GM18526 (cell line): ENCODE measurements around the gene MYO15A.
A peak's percentile ranks its signal among the peaks of the same experiment; 100 is the strongest.

Experiments
- POLR2A ChIP-seq: IDR thresholded peaks from 3 replicates; pipeline ENCODE4 v1.6.1; 2011; ENCODE audit not compliant: insufficient read length; ENCODE audit errors: extremely low read depth

Gene MYO15A

DNA sequence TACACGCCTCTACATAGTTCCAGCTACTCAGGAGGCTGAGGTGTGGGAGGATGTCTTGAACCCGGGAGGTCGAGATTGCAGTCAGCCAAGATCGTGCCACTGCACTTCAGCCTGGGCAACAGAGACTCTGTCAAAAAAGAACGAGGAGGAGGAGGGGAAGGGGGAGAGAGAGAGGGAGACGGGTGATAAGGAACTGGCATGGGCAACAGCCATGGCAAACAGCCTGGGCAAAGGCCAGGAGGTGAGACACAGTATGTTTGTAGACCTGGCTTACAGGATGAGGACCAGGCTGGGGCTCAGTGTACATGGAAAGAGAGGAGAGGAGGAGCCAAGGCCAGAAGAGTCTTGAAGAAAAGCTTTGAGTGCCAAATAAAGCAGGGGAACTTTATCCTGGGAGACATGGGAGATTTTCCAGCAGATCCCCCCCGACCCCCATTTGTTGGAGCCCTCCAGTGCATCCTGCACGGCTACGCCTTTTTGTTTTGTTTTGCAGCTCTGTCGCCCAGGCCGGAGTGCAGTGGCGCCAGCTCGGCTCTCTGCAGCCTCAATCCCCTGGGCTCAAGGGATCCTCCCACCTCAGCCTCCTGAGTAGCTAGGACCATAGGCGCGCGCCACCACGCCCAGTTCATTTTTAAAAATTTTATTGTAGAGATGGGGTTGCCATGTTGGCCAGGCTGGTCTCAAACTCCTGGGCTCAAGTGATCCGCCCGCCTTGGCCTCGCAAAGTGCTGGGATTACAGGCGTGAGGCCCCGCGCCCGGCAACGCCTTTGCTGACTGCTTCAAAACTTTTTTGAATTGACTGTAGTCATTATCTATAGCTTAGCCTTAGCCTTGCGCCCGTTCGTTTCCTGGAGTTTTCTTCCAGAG lies 73.8 kb downstream of the MYO15A start:
- no peak for TF ChIP-seq POLR2A

DNA sequence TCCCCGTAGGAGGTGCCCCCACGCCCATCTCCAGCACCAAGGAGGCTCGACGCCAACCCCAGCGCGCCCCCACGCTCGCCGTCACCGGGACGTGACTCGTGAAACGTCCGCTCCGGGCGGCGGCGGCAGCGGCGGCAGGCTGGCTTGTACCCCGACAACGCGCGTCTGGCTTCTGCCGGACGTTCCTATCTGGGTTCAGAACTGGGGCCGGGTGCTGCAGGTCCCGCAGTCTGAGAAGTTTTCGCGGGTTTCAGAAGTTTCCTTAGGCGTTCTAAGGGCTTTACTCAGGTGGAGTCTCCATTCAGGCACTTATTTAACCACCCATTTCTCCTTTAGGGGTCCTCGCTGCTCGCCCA lies 74.4 kb downstream of the MYO15A start:
- TF ChIP-seq POLR2A = peak; percentile 73

DNA sequence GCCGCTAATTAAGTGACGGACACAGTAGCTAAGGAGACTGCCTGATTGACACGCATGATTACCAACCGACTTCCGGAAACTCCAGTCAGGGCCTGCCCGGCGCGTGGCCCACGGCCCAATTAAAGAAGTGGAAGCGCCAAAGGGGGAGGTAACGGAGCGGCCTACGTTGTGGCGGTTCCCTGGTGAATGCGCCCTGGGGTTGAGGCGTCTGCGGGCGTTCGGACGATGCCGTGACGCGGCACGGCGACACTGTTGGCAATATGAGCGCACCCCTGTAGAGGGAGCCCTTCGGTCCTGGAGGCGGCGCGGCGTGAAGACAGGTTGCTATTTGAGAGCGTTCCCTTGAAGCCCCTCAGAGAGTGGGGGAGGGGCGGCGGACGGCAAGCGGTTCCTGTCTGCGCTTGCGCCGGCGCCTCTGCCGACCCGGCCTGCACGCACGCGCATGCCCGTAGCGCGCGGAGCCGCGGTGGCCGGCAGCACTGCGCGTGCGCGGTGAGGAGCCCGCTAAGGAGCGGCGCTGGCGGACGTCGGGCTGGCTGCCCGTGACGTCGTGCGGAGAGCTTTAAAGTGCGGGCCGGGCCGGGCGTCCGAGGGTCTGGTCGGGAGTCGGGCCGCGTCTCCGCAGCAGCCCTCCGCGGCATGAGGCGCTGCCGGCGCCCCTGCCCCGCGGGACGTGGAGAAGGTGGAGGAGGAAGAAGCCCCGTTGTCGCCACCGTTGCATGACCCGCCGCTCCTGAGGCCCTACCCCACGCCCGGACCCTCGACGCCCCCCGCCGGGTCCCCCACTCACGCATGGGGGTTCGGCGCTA lies 75.0 kb downstream of the MYO15A start, which contains the start of gene ALKBH5:
TSS of gene ALKBH5 (plus strand) at position 495 of the 809 bp plus-strand sequence. CDS start 416 bp downstream, outside the sequence.
- TF ChIP-seq POLR2A = peak; percentile 63

DNA sequence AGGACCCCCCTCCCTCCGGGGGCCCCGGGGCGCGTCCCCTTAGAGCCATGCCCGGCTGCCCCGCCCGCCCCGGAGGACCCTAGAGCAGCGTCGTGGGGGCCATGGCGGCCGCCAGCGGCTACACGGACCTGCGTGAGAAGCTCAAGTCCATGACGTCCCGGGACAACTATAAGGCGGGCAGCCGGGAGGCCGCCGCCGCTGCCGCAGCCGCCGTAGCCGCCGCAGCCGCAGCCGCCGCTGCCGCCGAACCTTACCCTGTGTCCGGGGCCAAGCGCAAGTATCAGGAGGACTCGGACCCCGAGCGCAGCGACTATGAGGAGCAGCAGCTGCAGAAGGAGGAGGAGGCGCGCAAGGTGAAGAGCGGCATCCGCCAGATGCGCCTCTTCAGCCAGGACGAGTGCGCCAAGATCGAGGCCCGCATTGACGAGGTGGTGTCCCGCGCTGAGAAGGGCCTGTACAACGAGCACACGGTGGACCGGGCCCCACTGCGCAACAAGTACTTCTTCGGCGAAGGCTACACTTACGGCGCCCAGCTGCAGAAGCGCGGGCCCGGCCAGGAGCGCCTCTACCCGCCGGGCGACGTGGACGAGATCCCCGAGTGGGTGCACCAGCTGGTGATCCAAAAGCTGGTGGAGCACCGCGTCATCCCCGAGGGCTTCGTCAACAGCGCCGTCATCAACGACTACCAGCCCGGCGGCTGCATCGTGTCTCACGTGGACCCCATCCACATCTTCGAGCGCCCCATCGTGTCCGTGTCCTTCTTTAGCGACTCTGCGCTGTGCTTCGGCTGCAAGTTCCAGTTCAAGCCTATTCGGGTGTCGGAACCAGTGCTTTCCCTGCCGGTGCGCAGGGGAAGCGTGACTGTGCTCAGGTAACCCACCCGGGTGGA lies 75.8 kb downstream of the MYO15A start:
- TF ChIP-seq POLR2A = no peak

DNA sequence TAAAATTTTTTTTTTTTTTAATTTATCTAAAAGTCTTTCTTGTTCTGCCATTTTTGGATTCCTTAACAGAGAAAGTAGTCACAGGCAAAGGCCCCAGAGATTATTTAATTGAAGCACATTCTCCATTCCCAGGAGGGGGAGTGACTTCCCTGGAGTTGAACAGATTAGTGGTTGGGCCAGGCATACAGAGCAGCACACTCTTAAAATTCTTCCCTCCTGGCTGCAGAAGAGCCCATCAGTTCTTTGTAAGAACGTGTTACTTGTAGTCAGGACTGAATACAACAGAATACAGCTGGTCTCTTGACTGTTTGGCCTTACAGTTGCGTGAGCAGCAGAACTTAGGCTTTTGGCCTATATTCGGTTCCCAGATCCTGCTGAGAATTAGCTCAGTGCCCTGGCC lies 76.8 kb downstream of the MYO15A start:
- TF ChIP-seq POLR2A = no peak

DNA sequence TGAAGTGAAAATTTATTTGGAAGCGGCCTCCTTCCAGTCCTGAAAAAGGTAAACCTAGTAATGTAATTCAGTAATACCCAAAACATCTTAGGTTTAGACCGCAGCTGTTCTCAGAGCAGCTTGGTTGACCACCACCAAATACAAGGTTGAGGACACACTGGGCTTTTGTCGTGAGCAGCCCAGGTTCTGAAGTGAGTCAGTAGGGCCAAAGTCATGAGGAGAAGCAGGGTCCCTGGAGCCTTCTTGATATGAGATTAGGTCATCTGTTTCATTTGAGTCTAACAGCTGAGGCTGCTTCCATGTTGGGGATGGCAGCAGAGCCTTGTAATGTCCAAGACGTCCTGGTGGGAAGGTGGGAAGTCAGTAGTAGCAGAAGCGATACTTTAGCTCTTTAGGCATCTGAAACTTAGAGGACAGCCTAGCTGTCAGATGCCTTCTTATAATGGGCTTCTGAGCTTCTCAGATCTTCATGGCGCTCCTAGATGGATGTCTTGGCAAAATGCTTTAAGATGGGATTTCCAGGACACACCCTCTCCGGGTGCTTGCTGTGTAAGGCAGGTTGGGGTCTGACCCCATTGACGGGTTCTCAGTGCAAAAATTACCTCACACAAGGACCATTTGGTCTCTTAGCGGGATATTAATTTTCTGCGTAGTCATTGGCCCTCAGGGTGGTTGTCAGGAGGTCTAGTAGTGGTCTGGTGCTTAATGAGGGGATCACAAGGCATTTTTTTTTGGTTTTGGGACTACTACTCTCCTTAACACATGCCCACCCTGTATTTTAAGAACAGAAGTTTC lies 77.5 kb downstream of the MYO15A start:
- TF ChIP-seq POLR2A = no peak

DNA sequence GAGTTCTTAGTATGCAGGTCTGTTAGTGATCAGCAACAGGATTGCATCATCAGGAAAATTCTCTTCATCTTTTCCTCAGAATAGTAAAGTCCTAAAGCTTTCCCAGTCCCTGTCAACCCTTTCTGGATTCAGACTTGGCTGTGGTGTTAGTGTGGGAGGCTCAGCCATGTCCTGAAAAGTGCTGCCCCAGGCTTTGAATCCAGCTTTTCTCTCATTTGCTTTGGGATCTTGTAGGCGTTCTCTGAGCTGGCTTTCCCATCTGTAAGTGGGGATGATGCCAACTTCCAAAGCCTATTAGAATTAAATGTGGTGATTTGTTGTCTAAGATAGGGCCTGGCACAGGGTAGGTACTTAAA lies 78.0 kb downstream of the MYO15A start:
- TF ChIP-seq POLR2A = no peak

DNA sequence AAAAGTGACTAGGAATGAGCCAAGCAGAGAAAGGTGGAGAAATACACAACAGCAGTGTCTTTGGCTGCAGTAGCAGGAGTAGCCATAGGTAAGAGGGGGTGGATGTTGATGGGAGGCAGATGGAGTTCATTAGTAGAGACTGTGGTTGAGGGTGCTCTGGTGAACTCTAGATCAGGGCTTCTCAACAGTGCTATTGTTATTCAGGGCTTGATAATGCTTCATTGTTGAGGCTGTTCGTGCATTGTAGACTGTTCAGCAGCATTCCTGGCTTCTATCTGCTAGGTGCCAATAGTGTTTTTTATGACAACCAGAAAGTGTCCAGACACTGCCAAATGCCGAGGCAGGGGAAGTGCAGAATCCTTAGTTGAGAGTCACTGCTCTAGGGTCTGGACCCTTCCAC lies 78.7 kb downstream of the MYO15A start:
- TF ChIP-seq POLR2A = no peak

DNA sequence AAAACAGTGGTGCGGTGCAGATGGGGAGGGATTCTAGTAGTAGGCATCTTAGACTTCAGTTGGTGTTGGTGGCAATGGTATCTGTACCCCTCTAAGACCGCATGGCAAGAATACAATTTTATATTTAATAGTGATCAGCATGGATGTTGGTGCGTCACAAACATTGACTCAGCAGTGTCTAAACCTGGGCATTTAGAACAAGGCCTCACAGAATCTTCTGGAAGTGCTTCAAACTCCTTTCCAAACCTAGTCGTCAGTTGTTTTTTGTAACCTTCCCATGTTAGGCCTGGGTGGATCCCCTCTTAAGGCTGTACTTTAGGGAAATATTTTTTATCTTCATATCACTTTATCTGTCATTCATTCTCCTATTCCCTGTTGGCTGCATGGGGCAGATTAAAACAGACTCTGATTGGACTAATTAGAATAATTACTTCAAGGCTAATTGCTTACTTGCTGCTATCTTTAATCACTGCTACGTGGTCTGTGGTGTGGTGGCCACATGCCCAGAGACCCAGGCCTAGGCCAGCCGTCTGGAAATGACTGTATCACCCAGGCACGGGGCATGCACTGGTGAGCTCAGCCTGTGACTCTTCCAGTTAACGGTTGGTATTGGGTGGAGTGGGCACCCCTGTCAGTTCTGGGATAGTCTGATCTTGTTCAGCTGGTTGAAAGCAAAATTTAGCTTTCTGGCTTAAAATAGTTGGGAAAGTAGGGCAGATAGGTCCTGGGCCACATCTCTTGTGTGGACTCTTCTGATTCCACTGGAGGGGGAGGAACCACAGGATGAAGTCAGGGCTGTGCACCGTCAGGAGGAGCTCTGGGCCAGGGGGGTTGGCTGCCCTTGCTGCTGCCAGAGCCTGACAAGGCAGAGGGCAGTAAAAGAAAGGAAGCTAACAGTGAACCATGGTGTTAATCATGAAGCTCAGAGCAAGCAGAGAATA lies 79.5 kb downstream of the MYO15A start:
- TF ChIP-seq POLR2A = no peak

DNA sequence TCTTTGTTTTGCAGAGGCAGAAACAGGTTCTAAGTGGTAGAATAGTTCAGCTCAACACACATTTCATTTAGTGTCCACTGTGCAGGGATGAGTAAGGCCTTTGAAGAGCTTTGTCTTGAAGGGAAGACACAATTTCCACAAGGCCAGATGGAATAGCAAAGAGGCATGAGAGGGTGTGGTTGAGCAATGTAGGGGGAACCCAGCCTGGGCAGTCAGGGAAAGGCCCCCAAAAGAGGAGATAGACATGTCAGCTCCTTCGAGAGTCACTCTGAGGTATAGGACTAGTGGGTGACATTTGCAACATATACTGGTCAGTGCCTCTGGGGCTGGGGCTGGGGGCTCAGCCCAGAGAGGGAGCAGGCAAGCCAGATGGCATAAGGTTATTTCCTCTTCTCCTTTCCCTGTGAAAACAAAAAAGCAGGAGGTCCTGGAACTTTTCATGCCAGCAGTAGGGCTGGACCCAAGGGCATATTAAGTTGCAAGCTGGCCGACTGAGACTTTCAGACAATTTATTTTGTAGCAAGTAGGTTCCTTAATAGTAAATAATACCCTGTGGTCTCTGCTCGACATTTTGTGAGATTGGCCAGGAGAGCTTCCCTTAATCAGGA lies 82.2 kb downstream of the MYO15A start:
- TF ChIP-seq POLR2A = no peak

DNA sequence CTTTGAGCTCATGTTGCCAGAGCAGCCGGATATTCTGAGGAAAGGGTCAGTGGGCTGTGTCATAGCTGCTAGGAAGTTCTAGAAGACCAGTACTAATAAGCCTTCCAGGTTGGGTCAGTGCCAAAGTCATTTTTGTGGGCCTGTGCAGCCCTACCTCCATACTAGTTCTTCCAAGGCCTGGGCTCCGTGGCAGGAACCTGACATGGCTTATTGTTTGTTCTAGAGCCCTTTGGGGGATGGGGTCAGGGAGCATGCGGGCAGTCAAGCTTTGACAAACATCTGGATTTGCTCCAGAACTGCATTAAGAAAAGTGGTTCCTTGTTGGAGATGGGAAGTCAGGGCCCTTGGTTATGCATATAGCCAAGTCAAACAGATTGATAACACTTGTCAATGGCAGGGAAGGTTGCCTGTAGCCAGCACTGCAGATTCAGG lies 82.7 kb downstream of the MYO15A start:
- no peak for TF ChIP-seq POLR2A

DNA sequence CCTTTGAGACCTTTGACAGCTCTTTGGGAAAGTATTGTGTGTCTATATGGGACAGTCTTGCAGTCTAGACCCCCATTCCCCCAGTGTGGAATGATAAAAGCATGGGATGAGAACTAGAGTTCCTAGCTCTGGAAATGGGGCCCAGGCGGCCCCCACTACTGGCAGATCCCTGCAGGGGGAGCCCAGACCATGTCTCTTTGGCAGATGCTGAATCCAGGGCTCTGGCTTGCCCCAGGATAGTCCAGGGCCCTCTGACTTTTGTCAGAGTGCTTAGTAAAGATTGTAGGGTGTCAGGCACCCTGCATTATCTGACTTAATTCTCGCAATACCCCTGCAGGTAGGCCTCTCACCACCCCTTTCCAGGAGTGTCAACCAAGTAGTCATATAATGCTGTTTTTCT lies 83.4 kb downstream of the MYO15A start:
- no peak for TF ChIP-seq POLR2A

DNA sequence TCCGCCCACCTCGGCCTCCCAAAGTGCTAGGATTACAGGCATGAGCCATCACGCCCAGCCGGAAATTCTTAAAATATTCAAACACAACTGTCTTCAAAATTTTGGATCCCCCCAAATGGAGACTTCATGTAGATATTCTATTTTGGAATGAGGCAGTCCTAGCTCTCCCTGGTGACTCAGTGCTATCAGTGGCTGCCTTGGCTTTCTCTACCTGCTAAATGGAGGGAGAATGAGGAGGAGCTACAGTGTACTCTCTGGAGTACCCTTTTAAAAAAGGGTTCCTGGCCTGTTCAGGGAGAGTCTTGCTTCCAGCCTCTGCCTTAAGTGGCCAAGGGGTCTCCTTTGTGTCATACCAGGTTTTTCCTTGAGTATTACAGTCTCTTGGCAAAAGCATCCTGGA lies 85.8 kb downstream of the MYO15A start:
- TF ChIP-seq POLR2A = no peak

DNA sequence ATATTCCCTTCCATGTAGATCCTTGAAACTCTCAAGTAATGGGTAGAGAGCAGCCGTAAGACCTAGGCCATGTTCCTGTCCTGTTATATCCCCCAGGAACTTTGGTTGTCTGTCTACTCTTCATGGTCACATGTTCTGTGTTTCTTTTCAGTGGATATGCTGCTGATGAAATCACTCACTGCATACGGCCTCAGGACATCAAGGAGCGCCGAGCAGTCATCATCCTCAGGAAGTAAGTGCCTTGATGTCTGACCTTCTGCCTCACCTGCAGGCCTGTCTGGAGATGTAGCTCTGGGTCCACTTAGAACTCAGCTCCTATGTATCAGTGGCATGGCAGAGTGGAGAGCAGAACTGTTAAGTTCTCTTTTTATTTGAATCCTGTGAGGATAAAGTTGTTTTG lies 86.2 kb downstream of the MYO15A start:
- TF ChIP-seq POLR2A = no peak
